Measurements from ENCODE around the gene PDIA5.

DNA sequence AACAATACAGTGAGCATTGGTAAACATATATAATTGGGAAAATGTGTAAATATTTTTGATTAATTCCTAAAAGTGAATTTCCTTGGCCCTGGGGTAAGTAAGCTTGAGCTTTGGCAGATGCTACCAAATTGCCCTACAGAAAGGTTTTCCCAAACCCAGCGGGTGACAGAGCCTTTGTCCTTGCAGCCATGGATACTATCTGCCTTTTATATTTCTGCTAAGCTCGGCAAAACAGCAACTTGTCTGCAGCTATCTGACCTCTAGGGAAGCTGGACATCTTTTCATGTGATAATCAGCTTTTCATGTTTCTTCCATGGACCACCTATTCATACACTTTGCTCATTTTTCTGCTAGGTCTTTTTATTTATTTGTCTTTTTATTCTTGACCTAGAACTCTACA, 70.2 kb downstream of the PDIA5 start:
- TF ChIP-seq, protein P1, sequence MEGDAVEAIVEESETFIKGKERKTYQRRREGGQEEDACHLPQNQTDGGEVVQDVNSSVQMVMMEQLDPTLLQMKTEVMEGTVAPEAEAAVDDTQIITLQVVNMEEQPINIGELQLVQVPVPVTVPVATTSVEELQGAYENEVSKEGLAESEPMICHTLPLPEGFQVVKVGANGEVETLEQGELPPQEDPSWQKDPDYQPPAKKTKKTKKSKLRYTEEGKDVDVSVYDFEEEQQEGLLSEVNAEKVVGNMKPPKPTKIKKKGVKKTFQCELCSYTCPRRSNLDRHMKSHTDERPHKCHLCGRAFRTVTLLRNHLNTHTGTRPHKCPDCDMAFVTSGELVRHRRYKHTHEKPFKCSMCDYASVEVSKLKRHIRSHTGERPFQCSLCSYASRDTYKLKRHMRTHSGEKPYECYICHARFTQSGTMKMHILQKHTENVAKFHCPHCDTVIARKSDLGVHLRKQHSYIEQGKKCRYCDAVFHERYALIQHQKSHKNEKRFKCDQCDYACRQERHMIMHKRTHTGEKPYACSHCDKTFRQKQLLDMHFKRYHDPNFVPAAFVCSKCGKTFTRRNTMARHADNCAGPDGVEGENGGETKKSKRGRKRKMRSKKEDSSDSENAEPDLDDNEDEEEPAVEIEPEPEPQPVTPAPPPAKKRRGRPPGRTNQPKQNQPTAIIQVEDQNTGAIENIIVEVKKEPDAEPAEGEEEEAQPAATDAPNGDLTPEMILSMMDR (IDR thresholded peaks at IDR 0.05; ENCODE audit: low read length), result no peak
- no peak for TF ChIP-seq EZH2 (IDR thresholded peaks at IDR 0.05; ENCODE audit: borderline replicate concordance, low read length)
